NCI-H1417 (cell line): ENCODE measurements around the gene UST.
"Not testable (repeated sequence)": the region's sequence is repeated elsewhere in the genome, so short reads cannot be mapped to it uniquely, and the experiment has no call there.

Experiments
- DNase-seq, 3 experiments: peaks; one replicate each; lab custom pipeline; 2025; lab: John Stamatoyannopoulos, UW

Gene UST

DNA sequence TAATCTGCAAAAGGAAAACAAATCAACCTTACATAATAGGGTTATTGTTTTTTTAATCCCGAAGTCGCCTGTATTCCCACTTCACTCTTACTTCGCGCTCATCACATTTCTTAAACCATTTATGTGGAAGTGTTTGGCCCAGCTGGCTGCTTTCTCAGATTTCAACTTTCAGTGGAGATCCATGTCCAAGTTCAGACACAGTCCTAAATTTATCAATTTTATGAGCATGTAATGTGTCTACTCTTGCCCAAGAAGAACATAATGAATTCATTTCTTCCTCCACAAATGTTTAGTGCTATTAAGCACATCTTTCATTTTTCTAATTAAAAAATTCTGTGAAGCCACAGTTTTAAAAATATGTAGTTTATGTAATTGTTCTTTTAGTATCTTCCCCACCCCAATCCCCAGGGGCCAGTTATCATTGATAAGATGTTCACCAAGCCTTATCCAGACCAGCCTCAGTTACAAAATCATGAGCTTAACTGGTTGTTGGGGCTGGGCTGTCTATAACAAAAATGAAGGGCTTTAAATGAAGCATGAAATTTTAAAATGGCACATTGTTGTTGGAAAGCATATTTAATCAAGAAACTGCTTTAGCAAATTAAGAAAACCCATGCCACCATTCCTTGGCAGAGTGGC is 151.7 kb downstream of the UST start:
- DNase-seq, result peak in 1 of 3 experiments; percentile 9

DNA sequence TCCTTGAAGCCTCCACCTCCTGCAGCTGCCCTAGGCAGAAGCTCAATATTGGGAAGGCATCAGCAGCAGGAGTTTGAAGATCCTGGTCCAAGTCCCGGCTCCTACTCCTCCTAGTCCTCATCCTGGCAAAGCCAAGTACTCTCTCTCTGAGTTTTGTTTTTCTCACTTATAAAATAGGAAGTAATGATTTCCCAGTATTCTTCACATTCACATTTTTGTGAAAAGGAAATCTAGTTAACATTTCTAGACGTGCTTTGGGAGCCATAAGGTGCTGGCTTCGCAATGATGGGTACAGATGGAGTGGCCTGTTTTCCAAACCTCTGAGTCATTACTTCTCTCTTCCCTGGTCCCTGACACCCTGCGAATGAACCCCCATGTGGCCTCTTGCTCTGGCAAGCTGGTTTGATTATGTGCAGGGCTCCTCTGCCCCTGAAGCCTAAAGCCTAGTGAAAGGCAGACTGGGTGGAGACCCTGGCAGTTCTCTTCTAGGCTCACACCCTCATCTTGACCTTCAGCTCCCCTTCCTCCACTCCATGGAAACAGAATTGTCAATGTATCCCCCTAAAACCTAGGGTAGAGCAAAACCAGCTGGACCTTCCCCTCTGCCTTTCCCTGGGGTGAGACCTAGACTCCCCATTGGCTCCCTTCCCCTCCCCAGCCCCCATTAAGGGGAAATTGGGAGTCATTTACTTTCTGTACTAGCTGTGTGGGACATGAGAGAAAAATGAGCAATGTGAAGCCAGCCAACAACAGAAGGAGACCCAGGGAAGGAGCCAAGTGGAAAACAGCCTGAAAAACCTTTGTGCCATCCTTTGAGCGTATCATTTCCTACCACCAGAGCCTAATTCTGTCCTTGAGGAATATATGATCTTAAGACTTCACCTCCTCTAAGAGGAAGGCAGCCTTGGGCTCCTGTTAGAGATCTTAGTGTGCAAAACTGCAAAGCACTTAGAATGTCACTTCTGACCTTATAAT is 158.4 kb downstream of the UST start:
- no peak for DNase-seq

DNA sequence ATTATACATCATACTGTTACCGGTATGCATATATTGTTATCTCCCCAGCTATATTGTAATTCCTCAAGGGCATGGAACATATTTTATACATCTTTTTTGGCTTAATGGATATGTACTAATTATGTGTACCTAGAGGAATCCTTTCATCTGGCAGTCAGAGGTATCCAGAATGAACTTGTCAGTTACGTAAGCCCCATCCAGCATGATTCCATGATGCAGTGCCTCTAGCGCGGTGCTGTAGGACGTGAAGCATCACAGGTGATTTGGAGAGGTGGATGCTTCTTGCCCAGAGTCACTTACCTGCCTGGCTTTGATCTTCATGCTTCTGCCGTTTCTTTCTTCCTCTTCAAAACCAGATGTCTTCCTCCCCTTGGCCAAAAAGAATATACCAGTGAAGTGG is 159.1 kb downstream of the UST start:
- DNase-seq, result no peak

DNA sequence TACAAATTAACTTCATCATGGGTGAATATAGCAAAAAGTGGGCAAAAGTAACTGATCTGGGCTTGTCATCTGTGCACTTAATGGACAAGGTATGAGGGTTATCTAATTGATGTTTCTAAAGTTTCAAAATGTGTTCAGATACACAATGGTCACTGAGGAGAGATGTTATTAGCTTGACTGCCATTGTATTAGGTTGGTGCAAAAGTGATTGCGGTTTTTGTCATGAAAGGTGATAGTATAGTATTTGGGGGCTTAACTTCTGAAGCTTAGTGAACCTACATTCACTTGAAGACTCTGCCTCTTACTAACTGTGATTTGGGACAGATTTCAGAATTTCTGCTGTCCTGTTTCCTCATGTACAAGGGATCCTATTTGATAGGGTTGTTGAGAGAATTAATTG is 159.6 kb downstream of the UST start:
- DNase-seq, result no peak

DNA sequence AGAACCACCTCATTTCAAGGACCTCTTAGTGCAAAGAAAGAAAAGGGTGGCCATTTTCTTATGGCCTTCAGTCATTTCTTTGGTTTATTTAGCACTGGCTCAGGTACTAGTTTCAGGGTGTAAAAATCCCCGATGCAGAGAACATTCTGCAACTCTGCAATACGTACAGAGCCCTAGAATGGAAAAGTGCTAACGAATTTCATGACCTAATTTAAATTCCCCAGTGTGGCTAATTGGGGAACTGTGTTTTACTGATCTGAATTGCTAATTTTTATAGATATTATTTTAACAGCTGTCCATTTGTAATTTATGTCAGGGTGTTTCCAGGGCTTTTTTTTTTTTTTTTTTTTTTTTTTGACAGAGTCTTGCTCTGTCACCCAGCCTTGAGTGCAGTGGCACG is 160.7 kb downstream of the UST start:
- no peak for DNase-seq

DNA sequence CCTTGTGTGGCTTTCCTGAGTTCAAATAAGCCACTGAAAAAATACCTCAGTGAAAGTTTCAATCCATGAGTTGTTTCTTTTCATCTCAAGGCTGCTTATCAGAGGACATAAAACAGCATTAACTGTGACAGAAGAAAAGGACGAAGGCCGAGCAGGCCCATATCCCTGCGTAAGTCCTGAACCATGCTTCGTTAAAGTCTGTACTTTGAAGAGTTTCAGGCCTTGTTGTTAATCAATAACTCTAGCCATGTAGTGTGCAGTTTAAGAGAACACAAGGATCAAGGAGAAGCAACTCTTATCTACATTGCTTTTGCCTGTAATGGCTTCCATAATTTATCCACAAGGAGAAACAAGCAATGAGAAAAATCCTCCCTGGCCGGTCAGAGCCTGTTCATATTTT is 165.4 kb downstream of the UST start:
- DNase-seq, result no peak

DNA sequence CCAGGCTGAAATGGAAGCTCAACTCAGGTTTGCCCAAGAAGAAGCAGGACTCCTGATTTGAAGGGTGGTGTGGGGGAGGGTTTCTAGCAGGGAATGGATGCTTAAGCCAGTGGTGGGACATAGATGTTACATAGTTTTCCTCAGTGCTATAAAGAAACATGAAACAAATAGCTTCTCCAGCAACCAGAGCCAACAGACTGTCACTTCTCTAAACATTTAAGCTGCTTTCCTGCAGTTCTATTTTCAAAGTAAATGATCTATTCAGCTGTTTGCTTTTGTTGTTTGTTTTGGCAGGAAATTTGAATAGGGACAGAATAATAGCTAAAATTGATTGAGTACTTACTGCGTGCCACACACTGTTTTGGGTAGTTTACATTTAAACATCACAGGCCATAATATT is 169.0 kb downstream of the UST start:
- peak in 2 of 3 experiments; percentile 15 to 72 for DNase-seq

DNA sequence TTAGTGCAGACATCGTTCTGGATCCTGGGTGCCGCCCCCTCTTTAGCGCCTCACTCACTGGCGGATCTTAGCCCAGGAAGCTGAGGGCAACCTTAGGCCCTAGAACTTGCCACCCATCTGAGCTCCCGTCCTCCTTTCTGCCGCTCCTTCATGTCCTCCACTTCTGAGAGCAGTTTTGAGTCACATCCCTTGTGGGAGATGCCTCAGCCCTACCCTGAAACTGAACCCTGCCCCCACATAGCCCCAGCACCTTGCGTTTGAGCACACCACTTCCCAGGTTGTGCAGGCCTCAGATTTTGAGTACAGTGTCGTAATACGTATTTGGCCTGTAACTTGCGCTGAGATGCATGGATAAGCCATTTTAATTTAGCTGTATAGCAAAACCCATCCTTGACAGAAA is 169.7 kb downstream of the UST start:
- DNase-seq, result not testable (repeated sequence)

DNA sequence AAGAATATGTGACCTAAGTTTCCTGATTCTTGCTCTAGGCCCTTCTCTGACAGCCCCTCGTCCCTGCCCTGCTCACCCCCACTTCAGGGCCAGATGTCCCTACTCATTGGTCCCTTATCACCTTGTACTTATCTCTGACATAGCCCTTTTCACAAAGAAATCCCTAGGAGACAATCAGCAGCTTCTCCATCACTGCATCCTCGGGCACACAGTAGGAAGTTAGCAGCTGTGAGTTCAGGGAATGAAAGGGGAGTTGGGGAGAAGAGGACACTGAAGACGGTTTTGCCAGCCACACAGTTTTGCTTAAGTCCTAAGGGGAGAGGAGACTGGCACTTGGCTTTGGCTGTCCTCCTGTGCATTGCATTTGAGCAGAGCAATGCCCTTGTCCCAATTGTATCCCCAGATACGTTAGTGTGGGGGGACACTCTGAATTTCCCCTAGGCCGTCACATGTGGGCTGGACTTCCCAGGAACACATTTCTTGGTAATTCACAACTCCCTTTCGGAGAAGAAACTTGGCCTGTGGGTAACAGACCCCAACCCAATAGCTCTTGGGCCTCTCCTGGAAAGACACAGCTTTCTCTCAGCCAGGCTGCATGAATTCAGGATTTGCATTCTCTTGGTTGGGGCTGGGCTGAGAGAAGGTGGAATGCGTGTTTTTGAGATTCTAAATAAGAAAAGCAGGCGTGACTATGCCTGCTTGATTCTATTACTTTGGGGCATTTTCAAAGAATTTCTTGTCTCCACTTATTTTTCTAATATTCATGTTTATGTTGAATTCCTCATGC is 177.6 kb downstream of the UST start:
- no peak for DNase-seq

DNA sequence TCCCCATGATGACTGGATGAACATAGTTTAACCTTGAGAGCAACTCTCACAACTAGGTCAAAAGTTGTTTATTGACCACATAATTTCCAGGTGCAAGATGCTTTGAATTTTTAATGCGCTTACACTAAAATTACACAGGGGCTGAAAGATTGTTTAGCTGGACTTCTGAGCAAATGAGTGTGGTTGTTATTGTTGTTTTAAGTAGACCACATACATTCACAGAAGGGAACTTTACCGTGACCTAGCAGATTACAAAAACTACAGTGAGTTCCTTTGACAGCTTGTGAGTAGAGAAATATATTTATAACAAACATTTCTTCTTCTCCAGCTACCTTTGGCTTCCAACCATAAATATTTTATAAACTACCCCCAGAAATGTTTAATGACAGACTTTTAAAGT is 178.9 kb downstream of the UST start:
- DNase-seq, result no peak

DNA sequence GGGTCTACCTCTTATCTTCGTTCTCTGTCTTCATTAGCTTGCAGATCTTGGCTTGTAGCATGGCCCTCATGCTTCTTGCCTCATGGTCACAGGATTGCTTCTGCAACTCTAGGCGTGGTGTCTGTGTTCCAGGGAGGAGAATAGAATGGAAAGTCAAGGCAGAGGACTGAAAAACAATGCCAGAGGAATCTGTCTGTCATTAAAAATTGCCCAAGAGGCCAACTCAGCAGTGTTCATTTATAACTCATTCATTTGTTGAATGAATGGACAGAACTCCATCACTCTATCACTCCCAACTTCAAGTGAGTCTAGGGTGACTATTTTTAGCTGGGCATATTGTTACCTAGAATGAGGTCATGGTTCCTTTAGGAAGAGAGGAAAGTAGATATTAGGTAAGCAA is 179.6 kb downstream of the UST start:
- DNase-seq, result no peak

DNA sequence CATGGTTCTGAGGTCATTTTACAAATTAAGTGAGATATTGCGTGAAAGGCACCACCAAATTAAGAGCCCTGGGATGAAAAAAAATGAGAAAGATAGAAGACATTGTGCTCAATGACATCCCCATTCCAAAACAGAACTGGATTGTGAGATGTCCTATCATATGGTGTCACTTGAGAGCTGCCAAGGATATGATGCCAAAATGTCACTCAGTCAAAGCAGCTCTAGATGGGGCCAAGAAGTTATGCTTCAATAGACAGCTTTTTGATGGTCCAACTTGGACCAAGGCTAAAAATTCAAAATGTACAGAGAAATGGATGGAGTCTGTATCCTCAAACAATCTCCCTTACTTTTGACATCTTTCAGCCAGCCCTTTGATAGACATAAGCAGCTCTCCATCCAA is 180.8 kb downstream of the UST start:
- no peak for DNase-seq

DNA sequence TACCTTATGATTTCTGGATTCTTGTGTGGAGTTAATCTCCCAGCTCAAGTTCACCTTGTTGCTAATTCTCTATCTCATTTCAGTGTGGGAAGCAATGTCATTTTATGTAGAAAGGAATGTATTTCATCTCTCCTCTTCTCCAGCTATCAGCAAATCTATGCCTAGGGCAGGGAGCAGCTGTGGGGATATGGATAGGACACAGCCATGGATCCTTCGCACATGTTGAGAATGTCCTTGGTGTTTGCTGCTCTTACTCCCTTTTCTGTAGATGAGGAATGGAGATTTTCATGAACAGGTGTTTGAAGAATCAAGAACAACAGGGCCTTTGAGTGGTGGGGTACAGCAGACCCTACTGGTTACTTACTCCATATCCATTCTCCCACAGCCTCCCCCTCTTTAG is 182.0 kb downstream of the UST start:
- no peak for DNase-seq

DNA sequence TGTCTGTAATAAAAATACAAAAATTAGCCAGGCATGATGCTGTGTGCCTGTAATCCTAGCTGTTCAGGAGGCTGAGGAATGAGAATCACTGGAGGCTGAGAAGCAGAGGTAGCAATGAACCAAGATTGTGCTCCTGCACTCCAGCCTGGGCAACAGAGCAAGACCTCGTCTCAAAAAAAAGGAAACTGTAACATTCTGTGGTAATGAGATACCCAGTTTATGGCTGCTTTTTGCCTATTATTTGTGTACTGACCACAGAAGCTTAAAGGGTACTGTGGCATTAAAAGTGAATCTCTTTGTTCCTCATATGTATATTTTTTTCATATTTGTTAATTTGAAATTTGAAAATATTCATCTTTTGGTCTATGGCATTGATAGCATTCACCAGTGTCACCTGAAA is 185.4 kb downstream of the UST start:
- DNase-seq, result no peak

DNA sequence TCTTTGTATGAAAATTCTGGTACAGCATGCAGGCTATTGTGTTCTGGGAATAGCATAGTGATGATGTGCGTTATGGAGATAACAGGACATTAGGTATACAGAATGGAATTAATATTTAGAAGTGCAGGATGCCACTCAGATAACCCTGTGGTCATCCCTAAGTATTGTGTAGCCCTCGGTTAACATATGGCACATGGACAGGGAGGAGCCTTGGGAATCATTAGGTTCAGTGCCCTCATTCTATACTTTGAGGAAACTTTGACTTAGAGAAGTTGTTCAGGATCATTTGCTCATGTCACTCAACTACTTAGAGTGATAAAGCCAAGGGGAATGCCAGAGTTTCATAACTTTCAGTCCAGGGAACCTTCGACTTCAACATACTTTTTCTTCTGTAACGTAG is 185.9 kb downstream of the UST start:
- no peak for DNase-seq

DNA sequence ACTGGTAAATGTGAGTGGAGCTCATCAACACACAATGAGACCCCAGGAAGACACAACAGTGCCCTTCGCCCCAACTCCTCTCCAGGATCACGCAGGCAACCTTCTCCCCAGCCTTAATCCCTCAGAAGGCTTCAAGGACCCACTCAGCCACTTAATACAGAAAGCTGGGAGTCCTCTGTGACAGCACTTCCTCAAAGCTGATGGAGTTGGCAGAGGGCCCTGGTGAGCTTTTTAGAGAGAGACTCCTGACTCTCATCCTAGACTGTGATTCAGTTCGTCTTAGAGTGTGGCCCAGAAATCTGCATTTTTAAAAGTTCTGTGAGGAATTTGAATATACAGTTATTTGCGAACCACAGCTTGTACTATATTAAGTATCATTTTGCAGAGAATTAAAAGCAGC is 187.7 kb downstream of the UST start:
- DNase-seq, result peak in 2 of 3 experiments; percentile 10 to 66

DNA sequence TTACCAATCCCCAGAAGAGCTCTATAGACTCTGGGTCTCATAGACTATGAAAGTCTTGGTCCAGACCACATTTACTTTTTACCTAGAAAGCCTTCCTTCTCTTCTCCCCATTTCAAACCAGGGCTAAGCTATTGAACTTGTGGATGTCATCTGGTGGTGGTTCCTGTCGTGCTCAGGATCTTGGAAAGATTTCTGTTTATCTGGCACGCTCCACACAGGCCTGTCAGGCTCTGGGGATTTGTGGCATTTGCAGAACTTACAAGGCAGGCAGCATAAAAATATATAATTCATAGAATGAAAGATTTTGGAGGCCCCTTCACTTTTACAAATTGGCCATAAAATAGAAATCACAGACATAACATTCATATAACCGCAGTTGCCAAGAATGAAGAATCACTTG is 188.1 kb downstream of the UST start:
- no peak for DNase-seq

DNA sequence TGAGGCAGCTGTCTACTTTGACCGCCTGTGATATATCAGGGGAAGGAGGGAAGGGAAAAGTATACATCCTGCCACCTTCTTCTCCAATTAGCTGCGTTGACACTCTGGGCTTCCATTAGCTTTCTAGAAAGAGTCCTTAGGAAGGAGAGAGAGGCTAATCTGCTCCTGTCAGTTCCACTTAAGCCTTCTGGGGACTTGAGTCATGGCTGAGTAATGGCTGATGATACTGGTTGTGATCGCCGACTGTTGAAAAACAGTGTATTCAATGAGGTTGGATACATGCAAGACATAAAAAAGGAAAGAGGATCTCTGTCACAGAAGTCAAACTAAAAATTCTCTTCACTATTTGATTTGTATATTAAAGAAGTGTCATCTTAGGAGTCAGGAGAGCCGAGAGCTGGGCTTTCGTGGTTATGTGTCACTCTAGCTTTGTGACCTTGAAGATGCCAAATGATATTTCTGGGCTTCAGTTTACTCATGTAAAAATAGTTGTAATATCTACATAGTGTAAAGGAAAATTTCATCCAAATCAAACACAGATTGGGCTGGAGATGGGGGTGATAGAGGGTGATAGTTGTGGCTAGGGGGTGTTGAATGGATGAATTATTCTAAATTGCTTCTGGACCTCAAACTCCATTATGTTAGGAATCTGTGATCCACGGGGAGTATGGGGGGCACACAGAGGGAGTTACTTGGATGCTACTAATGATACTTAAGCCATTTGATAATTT is 189.0 kb downstream of the UST start:
- no peak for DNase-seq

DNA sequence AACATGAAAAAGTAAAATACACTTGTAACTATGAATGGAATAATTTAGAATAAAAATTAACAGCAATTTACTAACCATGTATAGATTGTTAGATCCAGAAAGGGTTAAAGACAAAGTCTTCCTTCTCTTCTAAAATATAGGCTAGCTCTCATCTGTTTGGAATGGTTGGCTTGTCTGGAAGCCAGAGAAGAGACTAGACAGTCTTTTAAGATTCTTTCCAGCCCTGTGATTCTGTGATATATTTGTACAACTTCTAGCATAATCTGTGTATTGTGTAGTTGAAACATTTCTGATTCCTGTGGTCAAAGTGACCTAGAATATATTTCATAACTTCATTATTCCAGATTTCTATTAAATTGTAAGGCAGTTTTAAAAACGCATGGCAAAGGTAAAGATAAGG is 196.6 kb downstream of the UST start:
- no peak for DNase-seq

DNA sequence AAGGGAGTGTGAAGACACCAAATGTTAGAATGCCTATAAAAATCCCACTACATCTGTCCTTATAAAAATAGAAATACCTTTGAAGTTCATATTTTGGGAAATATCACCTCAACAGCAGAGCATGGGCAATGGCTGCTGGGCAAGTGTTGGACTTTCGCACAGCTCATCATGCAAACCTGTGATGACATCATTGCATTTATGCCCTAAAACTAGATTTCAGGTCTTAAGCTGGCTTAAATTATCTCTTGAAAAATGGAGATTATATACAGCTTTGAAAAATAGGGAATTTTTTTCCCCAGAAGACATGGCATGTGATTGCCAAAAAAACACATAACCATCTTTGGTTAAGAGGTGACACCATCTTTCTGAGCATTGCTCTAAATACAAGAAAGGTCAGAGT is 197.8 kb downstream of the UST start:
- DNase-seq, result no peak

DNA sequence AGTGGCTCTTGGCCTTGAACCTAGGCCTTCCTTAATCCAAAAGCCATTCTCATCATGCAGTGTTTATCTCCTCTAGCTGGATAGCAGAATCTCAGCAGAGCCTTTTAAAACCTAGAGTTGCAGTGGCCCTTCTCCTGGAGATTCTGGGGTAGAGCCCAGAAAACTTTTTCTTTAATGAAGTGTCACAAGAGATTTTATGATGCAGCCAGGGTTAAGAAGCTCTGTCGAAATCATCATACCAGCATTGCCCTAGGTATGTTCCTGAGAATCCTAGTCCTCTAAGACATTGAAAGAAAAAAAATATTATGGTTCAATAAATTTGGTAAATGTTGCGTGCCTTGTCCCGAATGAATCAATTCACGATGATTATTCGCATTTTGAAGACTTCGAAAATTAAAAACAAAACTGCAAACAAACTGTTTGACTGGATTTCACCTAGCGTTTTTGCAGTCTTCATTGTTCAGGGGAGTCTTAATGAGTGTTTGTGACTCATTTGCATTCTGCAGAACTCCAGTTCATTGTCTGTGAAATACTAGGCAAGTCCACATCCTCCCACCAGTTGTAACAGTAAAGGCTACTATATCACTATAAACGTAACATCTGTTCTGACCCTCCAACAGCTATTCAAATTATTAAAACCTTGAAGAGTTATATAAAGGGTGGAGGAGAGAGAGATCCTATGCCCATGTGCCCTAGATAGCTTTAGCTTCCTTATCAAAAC is 198.6 kb downstream of the UST start:
- DNase-seq, result no peak
